Measurements from ENCODE around the gene PLEKHA6. TPM values are rescaled to one million over a fixed set of nuclear protein-coding genes. Genes with fewer than 3 reads are reported as not detected.

PLEKHA6 gene
- total RNA-seq, 1 experiment from 2014 or later = 2.1 TPM

- no peak overlapping the region for H3K27ac Mint-ChIP-seq
- H3K79me1 ChIP-seq (ENCODE audit: insufficient read depth, low read depth, low read length, poor library complexity, severe bottlenecking) = no peaks in the 10 kb centered on the region
- no peaks in the 10 kb centered on the region for H3K4me1 ChIP-seq (ENCODE audit: insufficient read depth, low read length)
- no peak overlapping the region for H4K91ac ChIP-seq (ENCODE audit: insufficient read length, low read depth, low read length)
- no peak for DNase-seq
- peaks cover 5 to 8% of the 10 kb centered on the region in 2 experiments for H3K4me1 Mint-ChIP-seq
- H2BK12ac ChIP-seq (ENCODE audit: insufficient read length, low read depth, low read length) = no peak overlapping the region
- no CpG with 5 or more reads among the region's 8 CpGs for WGBS (ENCODE audit: extremely low coverage, insufficient read length, low lambda C conversion rate)
- no peak overlapping the region for H3K4me2 ChIP-seq (ENCODE audit: insufficient read depth, insufficient read length, low read length)
- H3K9ac ChIP-seq (ENCODE audit: extremely low read depth, insufficient read length, low read length) = no peak overlapping the region
- no peak overlapping the region for H3K23ac ChIP-seq (ENCODE audit: insufficient read length, low read depth, low read length)
- no peak overlapping the region for H2BK120ac ChIP-seq (ENCODE audit: low read depth, low read length, poor library complexity, severe bottlenecking)
- TF ChIP-seq CTCF (conservative IDR thresholded peaks at IDR 0.05) = no peak
- no peak overlapping the region for H2BK20ac ChIP-seq (ENCODE audit: low read depth, low read length, poor library complexity, severe bottlenecking)
- no peak overlapping the region for H3K18ac ChIP-seq (ENCODE audit: insufficient read length, low read depth, low read length)
- H2BK5ac ChIP-seq (ENCODE audit: insufficient read length, low read length) = no peak overlapping the region
- H3K27me3 Mint-ChIP-seq (ENCODE audit: low read depth) = peaks cover 3% of the 10 kb centered on the region
- H3T11ph ChIP-seq (ENCODE audit: low read length) = no peak overlapping the region
- no peak overlapping the region for H4K5ac ChIP-seq (ENCODE audit: insufficient read length, low read depth, low read length)
- no peak overlapping the region for H3K27ac ChIP-seq (ENCODE audit: insufficient read length, low read depth, low read length)
- H2AK5ac ChIP-seq (ENCODE audit: insufficient read length, low read length) = no peak overlapping the region
- no peak overlapping the region for H3K56ac ChIP-seq (ENCODE audit: insufficient read length, low read depth, low read length)
- H3K79me2 ChIP-seq (ENCODE audit: insufficient read depth, low read length) = no peaks in the 10 kb centered on the region
- no peaks in the 10 kb centered on the region for H4K20me1 ChIP-seq (ENCODE audit: control insufficient read depth, insufficient read depth, insufficient read length)
- no peaks in the 10 kb centered on the region for H3K9me3 ChIP-seq (ENCODE audit: control insufficient read depth, low read depth, low read length)
- no peak overlapping the region for H4K8ac ChIP-seq (replicated peaks; ENCODE audit: insufficient read length, low read depth, low read length)
- no peak overlapping the region for H2BK15ac ChIP-seq (ENCODE audit: low read depth, low read length)
- H3K27me3 ChIP-seq (ENCODE audit: insufficient read depth, low read length) = no peaks in the 10 kb centered on the region
- H3K36me3 Mint-ChIP-seq (ENCODE audit: insufficient read depth in 1 of 3, low read depth in 3 of 3) = peaks cover 0 to 3% (median 0%) of the 10 kb centered on the region in 3 experiments; a peak in 3 of 7 replicates
- H3K4me3 Mint-ChIP-seq = no peak overlapping the region
- no peaks in the 10 kb centered on the region for H3K23me2 ChIP-seq (ENCODE audit: insufficient read length, low read depth, low read length, poor library complexity, severe bottlenecking)
- H3K4ac ChIP-seq (ENCODE audit: low read depth, low read length) = no peak overlapping the region
- H2AFZ ChIP-seq (ENCODE audit: low read length) = no peak overlapping the region
- no peak overlapping the region for H3K14ac ChIP-seq (ENCODE audit: insufficient read depth, low read length)
- no peaks in the 10 kb centered on the region for H3K9me3 Mint-ChIP-seq
Observed at GRCh38 chr1:204264805-204265204, 94.9 kb downstream of the PLEKHA6 start.
